Tibial artery (tissue), 4 donors: ENCODE data around the gene ARHGAP29.

ENCODE experiments used
- DNase-seq, 2 donors: peaks; one replicate each; pipeline ENCODE4 v3.0.0-alpha.2; 2019
- H3K27ac ChIP-seq, 2 donors: fragments of 200-600 bp; sonication (generic) in 1 of 2; 1 replicate in 1 of 2; 2 replicates in 1 of 2; pipeline ENCODE4 v1.5.1; 2018 to 2019; ENCODE audit warnings: mild to moderate bottlenecking in 1 of 2
- H3K27me3 ChIP-seq, 2 donors: fragments of 200-600 bp; sonication (generic) in 1 of 2; one replicate each; pipeline versions ENCODE4 v1.5.1 to v1.6.0; 2016 to 2019
- H3K36me3 ChIP-seq, 3 donors: fragments of 200-600 bp; sonication (generic) in 2 of 3; one replicate each; pipeline ENCODE4 v1.5.1; 2016 to 2019; ENCODE audit warnings: mild to moderate bottlenecking in 2 of 3
- H3K4me1 ChIP-seq, 4 donors: fragments of 200-600 bp; sonication (generic) in 2 of 4; 1 replicate in 3 of 4; 2 replicates in 1 of 4; pipeline ENCODE4 v1.5.1; 2016 to 2019
- H3K4me3 ChIP-seq, 2 donors: fragments of 200-600 bp; sonication (generic) in 1 of 2; 1 replicate in 1 of 2; 2 replicates in 1 of 2; pipeline ENCODE4 v1.5.1; 2018 to 2019; ENCODE audit warnings: mild to moderate bottlenecking in 2 of 2
- H3K9me3 ChIP-seq, 3 donors: fragments of 200-600 bp; sonication (generic) in 1 of 3; one replicate each; pipeline ENCODE4 v1.5.1; 2016 to 2019
- intact Hi-C: fragments of 100-400 bp; cut with DNase I; formaldehyde crosslinking; loops from one replicate; pipeline ENCODE4 v1.15.0; 2023; ENCODE audit warnings: low total_unique reads
- TF ChIP-seq, protein P1 (sequence below), 2 experiments: fragments of 200-600 bp in 1 of 2; fragments of 450-650 bp in 1 of 2; IDR thresholded peaks; one replicate each; pipeline ENCODE4 v1.5.1; 2017 to 2019; ENCODE audit warnings: antibody characterized with exemption in 2 of 2, mild to moderate bottlenecking in 1 of 2, moderate library complexity in 1 of 2

Gene ARHGAP29

DNA sequence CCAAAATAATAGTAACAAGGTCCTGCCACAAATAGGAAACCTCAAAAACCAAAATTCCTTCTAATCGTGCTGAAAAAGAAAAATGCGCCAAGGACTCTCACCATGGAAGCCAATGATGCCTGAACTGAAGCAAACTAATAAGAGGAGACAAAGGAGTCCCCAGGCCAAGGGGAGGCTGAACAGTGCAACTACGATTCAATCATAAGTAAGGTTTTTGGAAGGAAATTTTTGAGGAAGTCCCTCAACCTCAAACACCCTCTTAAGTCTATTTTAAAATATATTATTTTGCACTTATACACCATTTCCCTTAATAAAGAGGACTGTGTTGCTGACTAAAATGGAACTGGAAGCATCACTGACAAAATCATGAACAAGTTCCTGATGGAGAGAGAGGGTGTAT, 1.7 kb upstream of the ARHGAP29 start:
- intact Hi-C loops: loop anchor here (5.0 kb wide), 2 partner anchors 93 to 177 kb away; no protein-coding TSS in a partner anchor
- Histone ChIP-seq H3K9me3 (peaks cover 0 to 6% (median 4%) of the 10 kb centered on the region in 3 donors), H3K27ac (no peak overlapping the region), H3K4me3 (no peak overlapping the region), H3K4me1 (peaks cover 0 to 18% (median 6%) of the 10 kb centered on the region in 4 donors), H3K27me3 (no peaks in the 10 kb centered on the region), H3K36me3 (no peaks in the 10 kb centered on the region)
- TF ChIP-seq, protein P1, sequence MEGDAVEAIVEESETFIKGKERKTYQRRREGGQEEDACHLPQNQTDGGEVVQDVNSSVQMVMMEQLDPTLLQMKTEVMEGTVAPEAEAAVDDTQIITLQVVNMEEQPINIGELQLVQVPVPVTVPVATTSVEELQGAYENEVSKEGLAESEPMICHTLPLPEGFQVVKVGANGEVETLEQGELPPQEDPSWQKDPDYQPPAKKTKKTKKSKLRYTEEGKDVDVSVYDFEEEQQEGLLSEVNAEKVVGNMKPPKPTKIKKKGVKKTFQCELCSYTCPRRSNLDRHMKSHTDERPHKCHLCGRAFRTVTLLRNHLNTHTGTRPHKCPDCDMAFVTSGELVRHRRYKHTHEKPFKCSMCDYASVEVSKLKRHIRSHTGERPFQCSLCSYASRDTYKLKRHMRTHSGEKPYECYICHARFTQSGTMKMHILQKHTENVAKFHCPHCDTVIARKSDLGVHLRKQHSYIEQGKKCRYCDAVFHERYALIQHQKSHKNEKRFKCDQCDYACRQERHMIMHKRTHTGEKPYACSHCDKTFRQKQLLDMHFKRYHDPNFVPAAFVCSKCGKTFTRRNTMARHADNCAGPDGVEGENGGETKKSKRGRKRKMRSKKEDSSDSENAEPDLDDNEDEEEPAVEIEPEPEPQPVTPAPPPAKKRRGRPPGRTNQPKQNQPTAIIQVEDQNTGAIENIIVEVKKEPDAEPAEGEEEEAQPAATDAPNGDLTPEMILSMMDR (IDR thresholded peaks at IDR 0.05): no peak
- no peak for DNase-seq

DNA sequence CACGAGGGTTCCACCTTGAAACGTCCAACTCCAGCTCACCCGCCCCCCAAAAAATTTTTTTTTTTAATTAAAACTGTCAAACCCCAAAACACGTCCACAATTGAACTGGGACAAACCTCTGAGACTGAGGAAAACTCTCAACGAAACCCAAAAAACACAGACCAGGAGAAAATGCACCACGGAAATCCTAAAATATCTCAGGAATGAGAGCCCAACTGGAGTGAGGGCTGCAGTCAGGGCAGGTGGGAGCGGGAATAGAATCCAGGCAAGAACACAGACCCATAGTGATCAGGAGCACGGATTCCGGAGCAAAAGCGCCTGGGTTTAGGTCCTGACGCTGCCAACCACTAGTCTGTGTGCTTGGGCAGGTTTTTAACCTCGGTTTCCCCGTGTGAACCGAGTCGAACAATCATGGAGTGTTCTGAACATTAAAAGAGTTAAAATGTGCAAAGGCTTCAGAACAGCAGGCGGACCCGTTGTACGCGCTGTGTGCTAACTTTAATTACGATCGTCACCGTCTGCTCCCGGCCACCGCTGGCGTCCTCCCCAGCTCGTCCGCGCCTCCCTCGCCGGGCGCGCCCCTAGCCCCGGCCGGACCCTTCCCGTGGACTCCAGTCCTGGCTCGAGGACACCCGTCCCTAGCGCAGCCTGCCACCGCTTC, 624 bp downstream of the ARHGAP29 start:
- DNase-seq: peak; percentile 32 to 69
- H3K4me3 ChIP-seq: peak overlapping the region; percentile 86
- TF ChIP-seq, protein P1 (IDR thresholded peaks at IDR 0.05): peak; percentile 17 to 31
- H3K27ac ChIP-seq: peak overlapping the region; percentile 94
- H3K27me3 ChIP-seq: no peaks in the 10 kb centered on the region
- peaks cover 0 to 34% (median 10%) of the 10 kb centered on the region in 4 donors for H3K4me1 ChIP-seq
- no peaks in the 10 kb centered on the region for H3K36me3 ChIP-seq
- no peaks in the 10 kb centered on the region for H3K9me3 ChIP-seq
- intact Hi-C loops: loop anchor here (5.0 kb wide), 2 partner anchors 96 to 174 kb away; no protein-coding TSS in a partner anchor

DNA sequence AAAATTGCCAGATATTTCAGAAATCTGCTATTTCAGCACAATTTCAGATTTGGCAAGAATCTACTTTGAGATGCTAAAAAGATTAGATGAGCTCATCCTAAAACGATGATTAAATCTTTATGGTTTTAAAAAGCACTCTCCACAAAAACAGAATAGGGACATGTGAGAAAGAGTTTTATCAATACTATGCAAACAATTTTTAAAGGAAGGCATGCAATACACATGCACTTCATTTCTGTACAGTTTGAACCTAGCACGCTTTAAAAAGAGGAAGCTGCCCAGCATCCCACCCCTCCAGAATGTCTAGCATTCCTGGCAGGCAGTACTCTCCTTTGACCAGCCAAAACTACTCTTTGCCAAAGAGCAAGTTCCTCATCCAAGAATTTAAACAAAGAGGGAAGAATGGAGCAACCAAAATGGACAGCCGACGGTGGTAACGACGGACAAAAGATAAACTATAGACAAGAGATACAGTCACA, 1.3 kb downstream of the ARHGAP29 start:
- no peaks in the 10 kb centered on the region for H3K27me3 ChIP-seq
- H3K36me3 ChIP-seq: no peaks in the 10 kb centered on the region
- intact Hi-C loops: loop anchor here (5.0 kb wide), 2 partner anchors 96 to 174 kb away; no protein-coding TSS in a partner anchor
- H3K4me3 ChIP-seq: peak overlapping the region; percentile 86
- no peaks in the 10 kb centered on the region for H3K9me3 ChIP-seq
- no peak for DNase-seq
- peaks cover 0 to 41% (median 17%) of the 10 kb centered on the region in 4 donors for H3K4me1 ChIP-seq
- TF ChIP-seq, protein P1 (IDR thresholded peaks at IDR 0.05): no peak
- H3K27ac ChIP-seq: peak overlapping the region; percentile 94

DNA sequence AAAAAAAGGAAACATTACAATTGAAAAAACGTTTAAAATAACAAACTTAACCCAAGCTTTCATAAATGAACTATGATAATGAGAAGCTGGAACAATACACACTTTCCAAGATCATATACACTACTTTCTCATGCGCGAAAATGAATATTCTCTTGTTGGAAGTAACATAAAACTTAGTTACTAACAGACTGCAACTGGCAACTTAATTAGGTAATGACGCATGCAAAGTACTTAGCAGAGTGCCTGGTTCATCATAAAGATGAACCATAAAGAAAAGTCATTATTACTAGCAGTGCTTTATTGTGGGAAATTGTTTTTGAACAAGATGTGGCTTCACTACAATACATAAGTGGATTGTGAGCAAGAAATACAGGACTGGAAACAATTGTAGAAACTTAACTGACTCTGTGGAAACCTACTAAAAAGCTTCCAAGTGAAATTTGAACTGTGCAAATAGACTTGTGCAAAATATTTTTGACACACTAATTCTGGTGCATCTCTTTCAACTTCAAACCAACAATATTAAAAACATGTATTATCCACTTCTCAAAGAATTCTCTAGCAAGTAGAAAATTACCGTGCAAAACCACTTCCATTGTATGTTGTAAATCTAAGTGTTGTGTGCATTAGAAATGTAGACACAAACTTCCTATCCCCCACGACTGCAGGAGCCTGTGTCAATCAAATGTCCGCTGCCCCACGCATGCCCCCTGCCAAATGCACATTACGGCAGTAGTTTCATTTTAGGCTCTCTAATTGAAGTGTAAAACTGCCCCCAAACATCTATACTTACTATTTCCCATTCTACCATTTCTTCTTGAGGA, 2.0 kb downstream of the ARHGAP29 start:
- no peak for DNase-seq
- Histone ChIP-seq H3K27me3 (no peaks in the 10 kb centered on the region), H3K9me3 (no peaks in the 10 kb centered on the region), H3K4me1 (peaks cover 0 to 47% (median 17%) of the 10 kb centered on the region in 4 donors), H3K4me3 (peak overlapping the region; percentile 86), H3K27ac (peak overlapping the region; percentile 94), H3K36me3 (no peaks in the 10 kb centered on the region)
- intact Hi-C loops: loop anchor here (5.0 kb wide), 2 partner anchors 97 to 173 kb away; no protein-coding TSS in a partner anchor
- TF ChIP-seq, protein P1 (IDR thresholded peaks at IDR 0.05): no peak

DNA sequence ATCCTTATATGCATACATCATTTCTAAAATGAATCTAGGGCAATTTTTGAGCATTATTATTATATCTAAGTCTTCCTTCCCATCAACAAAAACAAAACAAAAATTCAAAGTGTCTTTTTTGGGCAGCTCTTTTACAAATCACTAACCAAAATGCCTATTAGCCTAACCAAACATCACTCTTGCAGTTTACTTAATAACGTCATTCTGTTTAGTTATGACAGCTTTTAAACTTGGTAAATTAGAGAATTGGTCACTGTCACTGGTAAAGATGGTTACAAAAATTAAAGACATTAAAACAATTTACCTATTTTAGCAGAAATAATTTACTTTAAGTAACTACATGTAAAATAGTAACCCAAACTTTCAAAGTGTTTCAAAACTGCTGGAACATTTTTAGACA, 2.8 kb downstream of the ARHGAP29 start:
- Histone ChIP-seq H3K27me3 (no peaks in the 10 kb centered on the region), H3K4me1 (peaks cover 0 to 51% (median 19%) of the 10 kb centered on the region in 4 donors), H3K9me3 (no peaks in the 10 kb centered on the region), H3K4me3 (no peak overlapping the region), H3K27ac (peak overlapping the region; percentile 14 to 94), H3K36me3 (no peaks in the 10 kb centered on the region)
- TF ChIP-seq, protein P1 (IDR thresholded peaks at IDR 0.05): no peak
- no peak for DNase-seq
- intact Hi-C loops: loop anchor here (5.0 kb wide), 2 partner anchors 98 to 172 kb away; no protein-coding TSS in a partner anchor
